Nephron progenitor cell (in vitro differentiated cells): ENCODE data around the gene TIPIN.

ENCODE experiments used
- DNase-seq: peaks from one replicate; pipeline ENCODE4 v3.0.0; 2021
- H3K27ac Mint-ChIP-seq: 2 replicates; pipeline ENCODE4 v1.8.0; 2021; ENCODE audit warnings: mild to moderate bottlenecking, moderate library complexity, mixed read lengths
- H3K27me3 Mint-ChIP-seq: 2 replicates; pipeline ENCODE4 v1.8.0; 2021; ENCODE audit warnings: mild to moderate bottlenecking, low read depth, mixed read lengths; ENCODE audit not compliant: poor library complexity
- H3K36me3 Mint-ChIP-seq: 2 replicates; pipeline ENCODE4 v1.8.0; 2021; ENCODE audit warnings: low read depth, mixed read lengths
- H3K4me1 Mint-ChIP-seq: 2 replicates; pipeline ENCODE4 v1.8.0; 2021; ENCODE audit warnings: mixed read lengths
- H3K4me3 Mint-ChIP-seq: 2 replicates; pipeline ENCODE4 v1.8.0; 2021; ENCODE audit warnings: mild to moderate bottlenecking, moderate library complexity, mixed read lengths
- H3K9me3 Mint-ChIP-seq: 2 replicates; pipeline ENCODE4 v1.8.0; 2021; ENCODE audit warnings: mild to moderate bottlenecking, moderate library complexity, mixed read lengths
- TF ChIP-seq, protein P1 (sequence below): fragments of 200-600 bp; sonication (generic); IDR thresholded peaks from 2 replicates; pipeline ENCODE4 v1.5.0; 2021; ENCODE audit warnings: antibody characterized with exemption

TIPIN gene

DNA sequence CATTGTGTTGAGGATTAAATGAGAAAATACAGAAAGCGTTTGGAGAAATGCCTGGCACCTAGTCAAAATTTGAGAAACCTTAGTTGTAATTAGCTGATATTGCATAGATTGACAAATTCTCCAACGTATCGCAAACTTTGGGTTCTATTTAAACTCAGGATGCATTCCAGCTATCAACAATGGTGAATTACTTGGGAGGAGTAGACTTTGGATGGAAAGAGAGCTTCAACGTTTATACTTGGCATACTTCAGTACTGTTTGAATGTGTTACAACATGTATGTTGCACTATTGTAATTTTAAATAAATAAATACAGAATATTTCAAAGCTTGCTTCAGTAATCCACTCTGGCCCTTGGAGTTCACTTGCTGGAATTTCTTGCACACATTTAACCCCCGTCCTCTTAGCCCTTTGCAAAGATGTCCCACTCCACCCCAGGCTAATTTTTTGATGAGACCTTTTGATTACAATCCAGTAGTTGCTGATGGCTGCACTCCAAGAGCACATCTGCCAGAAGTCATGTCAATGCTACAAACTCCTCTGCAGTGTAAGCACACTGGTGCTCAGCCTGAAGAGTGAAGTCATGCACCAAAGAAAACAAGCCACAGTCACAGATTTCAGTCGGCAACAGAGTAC is 67.8 kb downstream of the TIPIN start:
- no peaks in the 10 kb centered on the region for H3K9me3 Mint-ChIP-seq
- H3K4me1 Mint-ChIP-seq = peaks cover 15% of the 10 kb centered on the region
- no peak for DNase-seq
- peaks cover 17% of the 10 kb centered on the region for H3K27me3 Mint-ChIP-seq
- no peak overlapping the region for H3K27ac Mint-ChIP-seq
- no peaks in the 10 kb centered on the region for H3K36me3 Mint-ChIP-seq
- TF ChIP-seq, protein P1, sequence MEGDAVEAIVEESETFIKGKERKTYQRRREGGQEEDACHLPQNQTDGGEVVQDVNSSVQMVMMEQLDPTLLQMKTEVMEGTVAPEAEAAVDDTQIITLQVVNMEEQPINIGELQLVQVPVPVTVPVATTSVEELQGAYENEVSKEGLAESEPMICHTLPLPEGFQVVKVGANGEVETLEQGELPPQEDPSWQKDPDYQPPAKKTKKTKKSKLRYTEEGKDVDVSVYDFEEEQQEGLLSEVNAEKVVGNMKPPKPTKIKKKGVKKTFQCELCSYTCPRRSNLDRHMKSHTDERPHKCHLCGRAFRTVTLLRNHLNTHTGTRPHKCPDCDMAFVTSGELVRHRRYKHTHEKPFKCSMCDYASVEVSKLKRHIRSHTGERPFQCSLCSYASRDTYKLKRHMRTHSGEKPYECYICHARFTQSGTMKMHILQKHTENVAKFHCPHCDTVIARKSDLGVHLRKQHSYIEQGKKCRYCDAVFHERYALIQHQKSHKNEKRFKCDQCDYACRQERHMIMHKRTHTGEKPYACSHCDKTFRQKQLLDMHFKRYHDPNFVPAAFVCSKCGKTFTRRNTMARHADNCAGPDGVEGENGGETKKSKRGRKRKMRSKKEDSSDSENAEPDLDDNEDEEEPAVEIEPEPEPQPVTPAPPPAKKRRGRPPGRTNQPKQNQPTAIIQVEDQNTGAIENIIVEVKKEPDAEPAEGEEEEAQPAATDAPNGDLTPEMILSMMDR = no peak
- no peak overlapping the region for H3K4me3 Mint-ChIP-seq

DNA sequence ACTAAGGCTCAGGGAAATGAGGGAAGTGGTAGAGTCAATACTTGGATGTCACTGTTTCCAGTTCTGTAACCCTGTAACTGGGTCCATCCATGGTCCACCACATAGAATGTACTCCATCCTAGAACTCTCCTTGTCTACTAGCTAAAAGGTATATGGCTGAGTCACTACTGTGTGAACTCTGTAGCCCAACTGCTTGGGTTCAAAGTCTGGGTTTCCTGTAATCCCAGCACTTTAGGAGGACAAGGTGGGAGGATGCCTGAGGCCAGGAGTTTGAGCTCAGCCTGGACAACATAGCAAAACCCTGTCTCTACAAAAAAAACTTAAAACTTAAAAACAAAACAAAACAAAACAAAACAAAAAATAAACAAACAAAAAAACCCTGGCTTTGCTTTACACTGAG is 68.4 kb downstream of the TIPIN start:
- Mint-ChIP-seq H3K4me3 (no peak overlapping the region), H3K27ac (no peak overlapping the region), H3K4me1 (peaks cover 15% of the 10 kb centered on the region), H3K27me3 (peaks cover 17% of the 10 kb centered on the region), H3K36me3 (no peaks in the 10 kb centered on the region), H3K9me3 (no peaks in the 10 kb centered on the region)
- no peak for DNase-seq
- TF ChIP-seq, protein P1 = no peak

DNA sequence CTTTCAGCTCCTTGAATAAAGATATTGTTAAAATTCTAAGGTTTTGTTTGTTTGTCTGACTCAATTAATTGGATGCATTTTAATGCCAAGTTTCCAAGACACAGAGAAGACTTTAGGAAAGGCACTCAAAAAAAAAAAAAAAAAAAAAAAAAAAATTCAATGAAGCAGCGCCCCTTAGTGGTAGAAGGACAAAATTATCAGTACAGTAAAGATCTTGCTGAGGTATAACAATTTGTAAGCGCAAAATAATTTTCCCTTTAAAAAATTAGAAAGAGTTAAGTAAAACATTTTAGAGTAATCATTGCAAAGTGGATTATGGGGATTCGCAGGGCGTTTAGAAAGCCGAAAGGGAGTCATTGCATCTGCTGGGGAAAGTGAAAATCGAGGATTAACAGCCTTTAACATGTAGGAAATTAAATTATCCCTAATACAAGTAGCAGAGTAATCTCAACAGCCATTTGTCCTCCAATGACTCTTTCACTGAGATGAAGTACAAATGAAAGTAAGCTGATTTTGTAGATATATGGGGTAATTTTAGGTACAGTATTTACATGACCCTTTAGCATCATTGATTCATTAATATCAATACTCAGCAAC is 68.9 kb downstream of the TIPIN start:
- H3K27me3 Mint-ChIP-seq = peaks cover 19% of the 10 kb centered on the region
- no peak overlapping the region for H3K4me3 Mint-ChIP-seq
- no peaks in the 10 kb centered on the region for H3K36me3 Mint-ChIP-seq
- TF ChIP-seq, protein P1 = peak; percentile 67
- no peaks in the 10 kb centered on the region for H3K9me3 Mint-ChIP-seq
- H3K4me1 Mint-ChIP-seq = peaks cover 9% of the 10 kb centered on the region
- DNase-seq = no peak
- H3K27ac Mint-ChIP-seq = no peak overlapping the region
